Stimulated activated CD8-positive, alpha-beta memory T cell treated with anti-CD3 and anti-CD28 coated beads, Interleukin-15, amount 100 ng/mL, for 1 hour (primary cell): ENCODE measurements around the gene POGZ.

Experiments used
- DNase-seq: peaks from one replicate; pipeline ENCODE4 v3.0.0-alpha.2; 2020; ENCODE audit warnings: low read depth

Gene POGZ

GRCh38 chr1:151459331-151460046, at the start of gene POGZ:
Gene POGZ (minus strand): TSS chr1:151459494. CDS start chr1:151442204, 17,290 bp downstream.
- DNase-seq, result peak; percentile 94

- no peak for DNase-seq
Observed at GRCh38 chr1:151508833-151509232, 49.5 kb upstream of the POGZ start.

GRCh38 chr1:151504759-151505158, 45.5 kb upstream of the POGZ start:
- DNase-seq, result no peak

- no peak for DNase-seq
Observed at GRCh38 chr1:151504252-151504651, 45.0 kb upstream of the POGZ start.

- no peak for DNase-seq
Observed at GRCh38 chr1:151502859-151503780, 43.8 kb upstream of the POGZ start.

GRCh38 chr1:151502035-151502700, 42.9 kb upstream of the POGZ start:
- no peak for DNase-seq

GRCh38 chr1:151501474-151501873, 42.2 kb upstream of the POGZ start:
- DNase-seq, result no peak

- no peak for DNase-seq
Observed at GRCh38 chr1:151499930-151500329, 40.6 kb upstream of the POGZ start.

- DNase-seq, result no peak
Observed at GRCh38 chr1:151499365-151499764, 40.1 kb upstream of the POGZ start.

- no peak for DNase-seq
Observed at GRCh38 chr1:151495316-151495715, 36.0 kb upstream of the POGZ start.

- no peak for DNase-seq
Observed at GRCh38 chr1:151494741-151495281, 35.5 kb upstream of the POGZ start.

GRCh38 chr1:151493042-151493441, 33.7 kb upstream of the POGZ start:
- DNase-seq, result no peak

- DNase-seq, result no peak
Observed at GRCh38 chr1:151492120-151492519, 32.8 kb upstream of the POGZ start.

GRCh38 chr1:151491641-151492040, 32.3 kb upstream of the POGZ start:
- no peak for DNase-seq

- DNase-seq, result no peak
Observed at GRCh38 chr1:151486557-151486956, 27.3 kb upstream of the POGZ start.

- no peak for DNase-seq
Observed at GRCh38 chr1:151485685-151486255, 26.5 kb upstream of the POGZ start.

GRCh38 chr1:151482017-151482416, 22.7 kb upstream of the POGZ start:
- no peak for DNase-seq

- DNase-seq, result no peak
Observed at GRCh38 chr1:151479462-151479861, 20.2 kb upstream of the POGZ start.

GRCh38 chr1:151478923-151479322, 19.6 kb upstream of the POGZ start:
- DNase-seq, result no peak

- DNase-seq, result no peak
Observed at GRCh38 chr1:151478140-151478812, 19.0 kb upstream of the POGZ start.

- no peak for DNase-seq
Observed at GRCh38 chr1:151477066-151477465, 17.8 kb upstream of the POGZ start.
